KMS-11 (cell line): Measurements from ENCODE around the gene WRAP53.

Experiments
- H2AFZ ChIP-seq: fragments of 200-600 bp; sonication (generic); 2 replicates; pipeline ENCODE4 v1.6.1; 2016; ENCODE audit warnings: antibody characterized with exemption, mixed run types, low read depth
- H3K27ac ChIP-seq: fragments of 200-600 bp; sonication (generic); 2 replicates; pipeline ENCODE4 v1.6.1; 2016; ENCODE audit warnings: mild to moderate bottlenecking, mixed run types
- H3K27me3 ChIP-seq: fragments of 200-600 bp; sonication (generic); 2 replicates; pipeline ENCODE4 v1.6.1; 2017; ENCODE audit warnings: mild to moderate bottlenecking, low read depth, mixed run types, moderate library complexity; ENCODE audit not compliant: insufficient read depth
- H3K36me3 ChIP-seq: fragments of 200-600 bp; sonication (generic); 2 replicates; pipeline ENCODE4 v1.6.1; 2017; ENCODE audit warnings: mild to moderate bottlenecking, mixed run types; ENCODE audit not compliant: insufficient read depth
- H3K4me1 ChIP-seq: fragments of 200-600 bp; sonication (generic); 2 replicates; pipeline ENCODE4 v1.6.1; 2016; ENCODE audit warnings: mild to moderate bottlenecking, low read depth, mixed run types; ENCODE audit not compliant: poor library complexity, severe bottlenecking
- H3K4me2 ChIP-seq: fragments of 200-600 bp; sonication (generic); 2 replicates; pipeline ENCODE4 v1.7.0; 2016; ENCODE audit warnings: mild to moderate bottlenecking, mixed run types
- H3K4me3 ChIP-seq: fragments of 200-600 bp; sonication (generic); IDR thresholded peaks from 2 replicates; pipeline ENCODE4 v1.6.1; 2017; ENCODE audit warnings: low read depth, low read length, mixed read lengths; ENCODE audit not compliant: insufficient read depth
- H3K79me2 ChIP-seq: fragments of 200-600 bp; sonication (generic); 2 replicates; pipeline ENCODE4 v1.6.1; 2016; ENCODE audit warnings: low read depth, mixed run types; ENCODE audit not compliant: insufficient read depth
- H3K9ac ChIP-seq: fragments of 200-600 bp; sonication (generic); 2 replicates; pipeline ENCODE4 v1.6.1; 2016; ENCODE audit warnings: mild to moderate bottlenecking, mixed run types
- H4K20me1 ChIP-seq: fragments of 200-600 bp; sonication (generic); 2 replicates; pipeline ENCODE4 v1.6.1; 2016; ENCODE audit warnings: mild to moderate bottlenecking, mixed run types; ENCODE audit not compliant: insufficient read depth
- CTCF ChIP-seq: fragments of 200-600 bp; sonication (generic); conservative IDR thresholded peaks from 2 replicates; pipeline ENCODE4 v1.6.1; 2017; ENCODE audit warnings: low read depth, mild to moderate bottlenecking, antibody characterized with exemption, low read length, moderate library complexity, mixed read lengths

Gene WRAP53

GRCh38 chr17:7667656-7668406 is 20.4 kb upstream of the WRAP53 start:
- Histone ChIP-seq H3K79me2 (no peaks in the 10 kb centered on the region), H3K36me3 (no peaks in the 10 kb centered on the region), H4K20me1 (no peaks in the 10 kb centered on the region), H3K4me3 (no peak overlapping the region), H3K27ac (no peak overlapping the region), H3K4me1 (no peaks in the 10 kb centered on the region), H3K27me3 (no peaks in the 10 kb centered on the region), H2AFZ (no peak overlapping the region), H3K9ac (no peak overlapping the region), H3K4me2 (no peak overlapping the region)
- no peak for TF ChIP-seq CTCF

GRCh38 chr17:7668482-7668881 is 19.8 kb upstream of the WRAP53 start:
- Histone ChIP-seq H3K27me3 (no peaks in the 10 kb centered on the region), H3K4me3 (no peak overlapping the region), H2AFZ (no peak overlapping the region), H3K36me3 (no peaks in the 10 kb centered on the region), H3K9ac (no peak overlapping the region), H3K4me1 (no peaks in the 10 kb centered on the region), H3K79me2 (no peaks in the 10 kb centered on the region), H3K27ac (no peak overlapping the region), H3K4me2 (no peak overlapping the region), H4K20me1 (no peaks in the 10 kb centered on the region)
- no peak for TF ChIP-seq CTCF

GRCh38 chr17:7673239-7673638 is 15.0 kb upstream of the WRAP53 start:
- Histone ChIP-seq H2AFZ (no peak overlapping the region), H4K20me1 (no peaks in the 10 kb centered on the region), H3K4me3 (no peak overlapping the region), H3K9ac (no peak overlapping the region), H3K27ac (no peak overlapping the region), H3K4me2 (no peak overlapping the region), H3K36me3 (no peaks in the 10 kb centered on the region), H3K79me2 (no peaks in the 10 kb centered on the region), H3K27me3 (no peaks in the 10 kb centered on the region), H3K4me1 (no peaks in the 10 kb centered on the region)
- TF ChIP-seq CTCF: no peak

- Histone ChIP-seq H3K27me3 (no peaks in the 10 kb centered on the region), H2AFZ (no peak overlapping the region), H4K20me1 (no peaks in the 10 kb centered on the region), H3K4me3 (no peak overlapping the region), H3K9ac (no peak overlapping the region), H3K4me1 (no peaks in the 10 kb centered on the region), H3K27ac (no peak overlapping the region), H3K36me3 (no peaks in the 10 kb centered on the region), H3K79me2 (no peaks in the 10 kb centered on the region), H3K4me2 (no peak overlapping the region)
- TF ChIP-seq CTCF: no peak
Measured at GRCh38 chr17:7674934-7675333, 13.3 kb upstream of the WRAP53 start.
